ENCODE measurements around the gene ABCC6. TPM values are rescaled to one million over a fixed set of nuclear protein-coding genes. Genes with fewer than 3 reads are reported as not detected.

Gene ABCC6
- total RNA-seq, 4 donors from 2014 or later: 0.29 TPM; not detected in 3

DNA sequence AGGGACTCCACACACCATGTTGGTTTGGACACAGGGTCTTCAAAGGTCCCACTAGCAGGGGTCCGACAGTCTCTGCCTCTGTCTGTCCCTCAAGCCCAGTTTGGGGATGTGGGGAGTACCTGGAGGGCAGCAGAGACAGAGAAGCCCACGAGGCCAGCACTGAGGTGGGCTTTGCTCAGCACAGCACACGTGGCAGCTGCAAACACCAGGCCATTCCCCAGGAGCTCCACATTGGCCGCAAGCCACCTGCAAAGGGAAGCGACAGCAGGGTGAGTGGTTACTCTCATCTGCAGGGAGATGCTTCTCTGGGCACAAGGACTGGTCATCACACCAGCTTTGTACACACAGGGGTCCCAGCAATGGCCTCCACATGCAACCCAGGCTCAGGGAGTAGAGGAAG lies 62.0 kb downstream of the ABCC6 start:
- no peaks in the 10 kb centered on the region for H3K36me3 ChIP-seq
- WGBS, 2 donors: 27% methylated on average over 3 of the region's 5 CpGs; no CpG with 5 or more reads in 1 of the 2 donors
- no peak overlapping the region for H3K27ac ChIP-seq
- DNase-seq: no peak
- H3K9me3 ChIP-seq: peaks cover 0 to 11% (median 0%) of the 10 kb centered on the region in 3 donors
- intact Hi-C loops (cut with DNase I): no loop called here
- no peak overlapping the region for H3K4me3 ChIP-seq
- no peaks in the 10 kb centered on the region for H3K4me1 ChIP-seq
- TF ChIP-seq CTCF (IDR thresholded peaks at IDR 0.05) (no peak), POLR2A (IDR thresholded peaks at IDR 0.05) (no peak)
- no peaks in the 10 kb centered on the region for H3K27me3 ChIP-seq

GRCh38 chr16:16159662-16160061 lies 63.6 kb downstream of the ABCC6 start:
- intact Hi-C loops (cut with DNase I): no loop called here
- no peaks in the 10 kb centered on the region for H3K4me1 ChIP-seq
- peaks cover 0 to 11% (median 0%) of the 10 kb centered on the region in 3 donors for H3K9me3 ChIP-seq
- no peaks in the 10 kb centered on the region for H3K36me3 ChIP-seq
- whole genome bisulfite sequencing, 2 donors: 89 to 90% methylated on average over 3 of the region's 3 CpGs
- no peaks in the 10 kb centered on the region for H3K27me3 ChIP-seq
- H3K4me3 ChIP-seq: no peak overlapping the region
- TF ChIP-seq CTCF (IDR thresholded peaks at IDR 0.05): no peak
- TF ChIP-seq POLR2A (IDR thresholded peaks at IDR 0.05): no peak
- no peak for DNase-seq
- H3K27ac ChIP-seq: no peak overlapping the region

DNA sequence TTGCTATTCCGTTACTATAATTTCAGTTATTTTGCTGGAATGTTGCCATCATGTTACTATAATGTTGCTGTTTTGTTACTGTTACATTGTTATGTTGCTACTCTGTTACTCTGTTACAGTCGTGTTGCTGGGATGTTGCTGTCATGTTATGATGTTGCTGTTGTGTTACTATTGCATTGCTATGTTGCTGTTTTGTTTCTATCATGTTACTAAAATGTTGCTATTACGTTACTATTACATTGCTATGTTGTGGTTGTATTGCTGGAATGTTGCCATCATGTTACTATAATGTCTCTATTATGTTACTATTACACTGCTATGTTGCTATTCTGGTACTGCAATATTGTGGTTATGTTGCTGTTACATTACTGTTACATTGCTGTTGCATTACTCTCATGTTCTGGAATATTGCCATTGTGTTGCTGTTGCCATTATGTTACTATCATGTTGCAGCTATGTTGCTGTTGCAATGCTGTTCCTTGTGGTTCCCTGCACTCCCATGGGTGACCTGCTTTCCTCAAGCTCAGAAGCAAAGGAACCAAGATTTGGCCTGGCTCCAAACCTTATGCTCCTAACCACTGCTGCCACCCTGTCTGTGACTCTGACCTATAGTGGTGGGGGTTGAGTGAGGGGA lies 64.4 kb downstream of the ABCC6 start:
- no peaks in the 10 kb centered on the region for H3K36me3 ChIP-seq
- DNase-seq: no peak
- WGBS, 2 donors: 62 to 78% methylated on average over 3 of the region's 3 CpGs
- H3K27me3 ChIP-seq: no peaks in the 10 kb centered on the region
- H3K9me3 ChIP-seq: peaks cover 0 to 11% (median 0%) of the 10 kb centered on the region in 3 donors
- TF ChIP-seq CTCF (IDR thresholded peaks at IDR 0.05): no peak
- TF ChIP-seq POLR2A (IDR thresholded peaks at IDR 0.05): no peak
- no peak overlapping the region for H3K4me3 ChIP-seq
- no peaks in the 10 kb centered on the region for H3K4me1 ChIP-seq
- intact Hi-C loops (cut with DNase I): no loop called here
- H3K27ac ChIP-seq: no peak overlapping the region

- TF ChIP-seq CTCF (IDR thresholded peaks at IDR 0.05) (no peak), POLR2A (IDR thresholded peaks at IDR 0.05) (no peak)
- 76 to 94% methylated on average over 4 of the region's 4 CpGs for WGBS, 2 donors
Measured at GRCh38 chr16:16158082-16158658, 65.1 kb downstream of the ABCC6 start.

GRCh38 chr16:16157166-16157565 lies 66.1 kb downstream of the ABCC6 start:
- H3K9me3 ChIP-seq: peaks cover 0 to 11% (median 0%) of the 10 kb centered on the region in 3 donors
- WGBS, 2 donors: 69 to 80% methylated on average over 1 of the region's 1 CpG
- intact Hi-C loops (cut with DNase I): no loop called here

More at GRCh38 chr16:16158082-16158658, 65.1 kb downstream of the ABCC6 start:
- H3K9me3 ChIP-seq: peaks cover 0 to 11% (median 0%) of the 10 kb centered on the region in 3 donors
- no peak overlapping the region for H3K4me3 ChIP-seq
- H3K4me1 ChIP-seq: no peaks in the 10 kb centered on the region
- H3K27ac ChIP-seq: no peak overlapping the region
- no peaks in the 10 kb centered on the region for H3K36me3 ChIP-seq
- intact Hi-C loops (cut with DNase I): no loop called here
- no peak for DNase-seq
- H3K27me3 ChIP-seq: no peaks in the 10 kb centered on the region

More at GRCh38 chr16:16157166-16157565, 66.1 kb downstream of the ABCC6 start:
- Histone ChIP-seq H3K4me3 (no peak overlapping the region), H3K27ac (no peak overlapping the region), H3K27me3 (no peaks in the 10 kb centered on the region), H3K36me3 (no peaks in the 10 kb centered on the region), H3K4me1 (no peaks in the 10 kb centered on the region)
- no peak for DNase-seq
- TF ChIP-seq CTCF (IDR thresholded peaks at IDR 0.05) (no peak), POLR2A (IDR thresholded peaks at IDR 0.05) (no peak)

All from esophagus squamous epithelium (tissue), 5 donors.